ENCODE data around the gene AGMO. TPM values are rescaled to one million over a fixed set of nuclear protein-coding genes. Genes with fewer than 3 reads are reported as not detected.

The AGMO gene
- total and polyA plus RNA-seq, 2 donors (not counting 1 experiment from before 2014, with no cell fraction given) = not detected

DNA sequence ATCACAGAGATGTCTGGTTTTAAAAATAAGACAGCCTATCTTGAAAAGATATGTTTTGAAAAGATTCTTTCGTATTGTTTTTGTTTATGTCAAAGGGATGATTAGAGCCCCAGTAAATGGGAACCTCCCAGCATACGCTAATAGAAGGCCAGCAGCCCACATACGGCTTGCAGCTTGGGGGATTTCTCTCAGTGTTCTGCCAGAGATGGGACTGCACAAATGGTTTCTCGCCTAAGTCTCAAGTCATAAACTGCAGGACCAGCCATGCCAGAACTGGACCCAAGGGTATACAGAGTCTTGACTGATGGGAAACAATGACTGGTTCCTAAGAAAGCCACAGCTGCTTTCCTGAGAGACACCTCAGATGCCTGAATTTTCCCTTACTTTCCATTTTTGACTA lies 352.4 kb downstream of the AGMO start:
- ChIA-PET CTCF (no interaction called here), POLR2A (no interaction called here)
- Histone ChIP-seq H3K79me2 (ENCODE audit: control insufficient read depth, insufficient read depth, low read length) (no peaks in the 10 kb centered on the region), H3K36me3 (replicated peaks in 1 of 2; ENCODE audit: control extremely low read depth in 1 of 2, control insufficient read depth in 1 of 2, extremely low read depth in 1 of 2, insufficient read depth in 2 of 2, low read length in 1 of 2) (no peaks in the 10 kb centered on the region), H2AFZ (ENCODE audit: insufficient read depth, low read depth, low read length, poor library complexity, severe bottlenecking) (no peak overlapping the region), H3K27ac (ENCODE audit: low read length in 2 of 2) (no peak overlapping the region), H3K4me2 (replicated peaks; ENCODE audit: low read depth, low read length, poor library complexity, severe bottlenecking) (no peak overlapping the region), H3K4me1 (ENCODE audit: control insufficient read depth in 2 of 2, insufficient read depth in 2 of 2, low read length in 2 of 2) (no peaks in the 10 kb centered on the region), H3K9ac (ENCODE audit: low read length) (no peak overlapping the region), H4K20me1 (ENCODE audit: control insufficient read depth, insufficient read depth, low read length, poor library complexity, severe bottlenecking) (no peaks in the 10 kb centered on the region), H3K9me3 (ENCODE audit: control extremely low read depth in 1 of 3, control insufficient read depth in 2 of 3, insufficient read depth in 1 of 3, low read length in 2 of 3) (no peaks in the 10 kb centered on the region), H3K4me3 (ENCODE audit: control extremely low read depth in 1 of 5, extremely low read depth in 1 of 5, insufficient read depth in 1 of 5, low read depth in 2 of 5, low read length in 4 of 5) (no peak overlapping the region), H3K27me3 (replicated peaks in 1 of 4; ENCODE audit: control extremely low read depth in 1 of 4, control insufficient read depth in 3 of 4, insufficient read depth in 4 of 4, low read length in 3 of 4) (no peaks in the 10 kb centered on the region)
- Mint-ChIP-seq H3K4me3 (no peak overlapping the region), H3K9me3 (ENCODE audit: insufficient read depth) (peaks cover 2% of the 10 kb centered on the region), H3K4me1 (no peaks in the 10 kb centered on the region), H3K27ac (no peak overlapping the region), H3K27me3 (no peaks in the 10 kb centered on the region)
- ATAC-seq (ENCODE audit: low read depth) (no peak), DNase-seq (no peak)
- intact Hi-C loops (cut with micrococcal nuclease) = no loop called here
- WGBS (ENCODE audit: insufficient coverage) = 97% methylated on average over 4 of the region's 4 CpGs
- no peak for TF ChIP-seq EZH2 (IDR thresholded peaks at IDR 0.05; ENCODE audit: borderline replicate concordance, insufficient read depth, low read depth, low read length, poor library complexity, severe bottlenecking)
- TF ChIP-seq, protein P1, sequence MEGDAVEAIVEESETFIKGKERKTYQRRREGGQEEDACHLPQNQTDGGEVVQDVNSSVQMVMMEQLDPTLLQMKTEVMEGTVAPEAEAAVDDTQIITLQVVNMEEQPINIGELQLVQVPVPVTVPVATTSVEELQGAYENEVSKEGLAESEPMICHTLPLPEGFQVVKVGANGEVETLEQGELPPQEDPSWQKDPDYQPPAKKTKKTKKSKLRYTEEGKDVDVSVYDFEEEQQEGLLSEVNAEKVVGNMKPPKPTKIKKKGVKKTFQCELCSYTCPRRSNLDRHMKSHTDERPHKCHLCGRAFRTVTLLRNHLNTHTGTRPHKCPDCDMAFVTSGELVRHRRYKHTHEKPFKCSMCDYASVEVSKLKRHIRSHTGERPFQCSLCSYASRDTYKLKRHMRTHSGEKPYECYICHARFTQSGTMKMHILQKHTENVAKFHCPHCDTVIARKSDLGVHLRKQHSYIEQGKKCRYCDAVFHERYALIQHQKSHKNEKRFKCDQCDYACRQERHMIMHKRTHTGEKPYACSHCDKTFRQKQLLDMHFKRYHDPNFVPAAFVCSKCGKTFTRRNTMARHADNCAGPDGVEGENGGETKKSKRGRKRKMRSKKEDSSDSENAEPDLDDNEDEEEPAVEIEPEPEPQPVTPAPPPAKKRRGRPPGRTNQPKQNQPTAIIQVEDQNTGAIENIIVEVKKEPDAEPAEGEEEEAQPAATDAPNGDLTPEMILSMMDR (IDR thresholded peaks at IDR 0.05) = no peak

DNA sequence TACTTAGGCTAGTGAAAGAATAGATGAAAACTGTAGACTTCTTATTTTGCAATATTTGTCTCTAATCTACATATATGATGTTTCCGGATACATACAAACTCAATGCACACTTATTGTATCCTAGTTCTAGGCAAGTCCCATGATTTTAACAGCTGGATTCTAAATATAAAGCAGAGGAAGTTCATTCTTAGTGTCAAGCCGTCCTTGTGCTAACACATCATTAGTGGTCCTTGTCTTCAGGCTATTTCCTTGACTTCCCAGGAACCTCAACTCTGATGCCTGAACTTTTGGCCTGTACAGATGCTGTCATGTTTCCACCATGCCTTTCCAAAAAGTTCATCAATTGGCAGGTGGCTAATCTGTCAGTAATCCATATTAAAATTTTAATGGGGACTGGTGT lies 357.4 kb downstream of the AGMO start:
- no CpG with 5 or more reads among the region's 2 CpGs for WGBS (ENCODE audit: insufficient coverage)
- Mint-ChIP-seq H3K4me1 (no peaks in the 10 kb centered on the region), H3K9me3 (ENCODE audit: insufficient read depth) (peaks cover 2% of the 10 kb centered on the region), H3K4me3 (no peak overlapping the region), H3K27ac (no peak overlapping the region), H3K27me3 (no peaks in the 10 kb centered on the region)
- H3K27me3 ChIP-seq (replicated peaks in 1 of 4; ENCODE audit: control extremely low read depth in 1 of 4, control insufficient read depth in 3 of 4, insufficient read depth in 4 of 4, low read length in 3 of 4) = no peaks in the 10 kb centered on the region
- H3K9ac ChIP-seq (ENCODE audit: low read length) = no peak overlapping the region
- ATAC-seq (ENCODE audit: low read depth) (no peak), DNase-seq (no peak)
- H3K9me3 ChIP-seq (ENCODE audit: control extremely low read depth in 1 of 3, control insufficient read depth in 2 of 3, insufficient read depth in 1 of 3, low read length in 2 of 3) = no peaks in the 10 kb centered on the region
- H3K27ac ChIP-seq (ENCODE audit: low read length in 2 of 2) = no peak overlapping the region
- no peaks in the 10 kb centered on the region for H3K79me2 ChIP-seq (ENCODE audit: control insufficient read depth, insufficient read depth, low read length)
- ChIA-PET POLR2A (no interaction called here), CTCF (no interaction called here)
- no peak overlapping the region for H2AFZ ChIP-seq (ENCODE audit: insufficient read depth, low read depth, low read length, poor library complexity, severe bottlenecking)
- TF ChIP-seq, protein P1 (IDR thresholded peaks at IDR 0.05) = no peak
- TF ChIP-seq EZH2 (IDR thresholded peaks at IDR 0.05; ENCODE audit: borderline replicate concordance, insufficient read depth, low read depth, low read length, poor library complexity, severe bottlenecking) = no peak
- H3K4me2 ChIP-seq (replicated peaks; ENCODE audit: low read depth, low read length, poor library complexity, severe bottlenecking) = no peak overlapping the region
- intact Hi-C loops (cut with micrococcal nuclease) = no loop called here
- H3K4me3 ChIP-seq (ENCODE audit: control extremely low read depth in 1 of 5, extremely low read depth in 1 of 5, insufficient read depth in 1 of 5, low read depth in 2 of 5, low read length in 4 of 5) = no peak overlapping the region
- no peaks in the 10 kb centered on the region for H3K36me3 ChIP-seq (replicated peaks in 1 of 2; ENCODE audit: control extremely low read depth in 1 of 2, control insufficient read depth in 1 of 2, extremely low read depth in 1 of 2, insufficient read depth in 2 of 2, low read length in 1 of 2)
- no peaks in the 10 kb centered on the region for H4K20me1 ChIP-seq (ENCODE audit: control insufficient read depth, insufficient read depth, low read length, poor library complexity, severe bottlenecking)
- H3K4me1 ChIP-seq (ENCODE audit: control insufficient read depth in 2 of 2, insufficient read depth in 2 of 2, low read length in 2 of 2) = no peaks in the 10 kb centered on the region

All from B cell (primary cell).